Stimulated activated memory B cell treated with anti-CD40 and anti-IgM and Interleukin-4, amounts not matched to agents 10 μg/mL and 1 μg/mL and 100 μg/mL, for 72 hours (primary cell): Measurements from ENCODE around the gene SLC12A8.

Experiments used
- ATAC-seq: fragments of 150-1000 bp; cut with Tn5 transposase; 2 replicates; pipeline ENCODE4 v1.10.0; 2021
- H3K27ac Mint-ChIP-seq: one replicate; pipeline ENCODE4 v1.8.0; 2022; ENCODE audit warnings: mild to moderate bottlenecking, mixed read lengths
- H3K27me3 Mint-ChIP-seq: one replicate; pipeline ENCODE4 v1.8.0; 2022; ENCODE audit warnings: mixed read lengths
- H3K36me3 Mint-ChIP-seq: one replicate; pipeline ENCODE4 v1.8.0; 2022; ENCODE audit warnings: mixed read lengths
- H3K4me1 Mint-ChIP-seq: one replicate; pipeline ENCODE4 v1.8.0; 2022; ENCODE audit warnings: mixed read lengths
- H3K4me3 Mint-ChIP-seq: one replicate; pipeline ENCODE4 v1.8.0; 2022; ENCODE audit warnings: mild to moderate bottlenecking, moderate library complexity, mixed read lengths
- H3K9me3 Mint-ChIP-seq: one replicate; pipeline ENCODE4 v1.8.0; 2022; ENCODE audit warnings: mixed read lengths

SLC12A8 gene

DNA sequence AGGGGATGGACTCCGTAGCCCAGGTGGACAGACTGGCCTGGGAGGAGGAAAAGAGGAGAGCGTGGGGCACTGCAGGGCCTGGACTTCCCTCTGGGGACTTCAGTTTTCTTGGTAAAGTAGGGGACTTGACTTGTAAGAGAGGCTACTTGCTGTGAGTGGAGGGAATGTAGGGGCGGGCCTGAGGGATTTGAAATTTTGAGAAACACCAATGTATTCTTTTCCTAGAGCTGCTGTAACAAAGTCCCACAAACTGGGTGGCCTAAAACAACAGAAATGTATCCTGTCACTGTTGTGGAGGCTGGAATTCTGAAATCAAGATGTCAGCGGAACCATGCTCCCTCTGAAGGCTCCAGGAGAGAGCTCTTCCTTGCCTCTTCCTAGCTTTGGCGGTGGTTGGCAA is 150.9 kb downstream of the SLC12A8 start:
- no peaks in the 10 kb centered on the region for H3K4me1 Mint-ChIP-seq
- H3K4me3 Mint-ChIP-seq, result no peak overlapping the region
- no peak overlapping the region for H3K27ac Mint-ChIP-seq
- H3K36me3 Mint-ChIP-seq, result no peaks in the 10 kb centered on the region
- H3K9me3 Mint-ChIP-seq, result no peaks in the 10 kb centered on the region
- ATAC-seq, result no peak
- H3K27me3 Mint-ChIP-seq, result peaks cover 19% of the 10 kb centered on the region

DNA sequence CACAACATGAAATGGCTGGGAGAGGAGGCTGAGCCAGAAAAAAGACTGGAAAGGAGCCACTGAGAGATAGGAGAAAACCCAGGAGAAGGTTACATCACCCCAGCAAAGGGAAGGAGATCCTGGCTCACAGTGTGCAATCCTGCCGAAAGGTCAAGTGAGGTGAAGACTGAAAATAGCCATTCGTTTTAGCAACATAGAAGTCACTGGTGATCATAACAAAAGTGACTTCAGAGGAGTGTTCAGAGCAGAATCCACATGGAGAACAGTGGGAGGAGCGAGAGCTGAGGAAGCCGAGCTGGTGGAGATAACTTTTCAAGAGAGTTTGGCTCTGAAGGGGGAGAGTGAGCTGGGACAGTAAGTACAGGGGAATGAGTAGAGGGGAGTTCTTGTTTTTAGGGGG is 151.4 kb downstream of the SLC12A8 start:
- peaks cover 19% of the 10 kb centered on the region for H3K27me3 Mint-ChIP-seq
- H3K36me3 Mint-ChIP-seq, result no peaks in the 10 kb centered on the region
- no peak overlapping the region for H3K27ac Mint-ChIP-seq
- H3K4me3 Mint-ChIP-seq, result no peak overlapping the region
- ATAC-seq, result no peak
- H3K4me1 Mint-ChIP-seq, result no peaks in the 10 kb centered on the region
- no peaks in the 10 kb centered on the region for H3K9me3 Mint-ChIP-seq

DNA sequence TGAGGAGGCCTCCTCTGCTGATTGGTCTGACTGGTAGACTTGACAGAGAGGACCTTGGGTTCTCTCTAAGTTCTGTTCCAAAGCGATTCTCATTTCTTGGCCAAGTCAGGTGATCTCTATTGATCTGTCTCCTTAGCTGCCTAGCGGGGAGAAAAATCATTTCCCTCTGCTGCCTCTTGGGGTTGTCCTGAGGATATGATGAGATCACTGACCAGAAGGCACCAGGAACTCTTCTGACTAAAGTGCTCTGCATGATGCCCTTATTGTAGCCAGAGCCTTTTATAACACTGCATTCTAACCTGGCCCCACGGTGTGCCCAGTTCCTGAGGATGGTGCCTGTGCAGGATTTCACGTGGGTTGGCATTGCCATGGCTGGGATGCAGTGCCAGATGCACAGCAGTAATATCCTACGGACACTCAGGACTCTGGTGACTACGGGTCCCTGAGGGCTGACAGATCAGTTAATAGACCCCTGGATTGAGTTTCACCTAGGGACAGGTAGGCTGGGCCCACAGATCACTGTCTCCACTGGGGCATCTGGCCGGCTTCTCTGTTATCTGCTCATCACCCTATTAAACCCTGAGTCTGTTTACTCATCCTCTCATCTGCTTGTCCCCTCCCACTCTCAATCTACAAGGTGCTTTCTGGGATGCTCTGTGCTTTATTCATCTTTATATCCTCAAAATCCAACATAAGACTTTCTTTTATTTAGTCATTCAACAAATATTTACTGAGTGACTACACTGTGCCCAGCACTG is 152.9 kb downstream of the SLC12A8 start:
- no peaks in the 10 kb centered on the region for H3K9me3 Mint-ChIP-seq
- no peak overlapping the region for H3K27ac Mint-ChIP-seq
- H3K4me3 Mint-ChIP-seq, result no peak overlapping the region
- peaks cover 19% of the 10 kb centered on the region for H3K27me3 Mint-ChIP-seq
- no peak for ATAC-seq
- H3K4me1 Mint-ChIP-seq, result peaks cover 5% of the 10 kb centered on the region
- no peaks in the 10 kb centered on the region for H3K36me3 Mint-ChIP-seq

DNA sequence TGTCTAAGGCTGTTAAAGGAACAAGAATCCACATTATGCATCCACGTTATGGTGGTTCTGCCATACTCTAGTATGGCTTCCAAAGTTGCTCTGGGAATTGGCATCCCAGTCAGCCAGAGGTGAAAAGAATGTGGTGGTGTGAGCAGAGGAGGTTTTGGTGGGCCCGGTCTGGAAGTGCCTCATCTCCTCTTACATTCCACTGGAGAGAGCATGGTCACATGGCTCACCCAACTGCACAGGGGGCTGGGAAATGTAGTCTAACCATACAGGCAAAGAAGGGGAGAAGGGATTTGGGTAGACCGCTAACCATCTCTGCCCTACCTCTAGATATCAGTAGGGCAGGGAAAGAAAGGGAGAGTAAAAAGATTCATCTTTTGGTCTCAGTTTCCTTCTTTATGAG is 153.6 kb downstream of the SLC12A8 start:
- H3K27me3 Mint-ChIP-seq, result peaks cover 19% of the 10 kb centered on the region
- no peaks in the 10 kb centered on the region for H3K9me3 Mint-ChIP-seq
- H3K36me3 Mint-ChIP-seq, result no peaks in the 10 kb centered on the region
- H3K4me1 Mint-ChIP-seq, result peaks cover 12% of the 10 kb centered on the region
- no peak overlapping the region for H3K27ac Mint-ChIP-seq
- no peak for ATAC-seq
- no peak overlapping the region for H3K4me3 Mint-ChIP-seq

DNA sequence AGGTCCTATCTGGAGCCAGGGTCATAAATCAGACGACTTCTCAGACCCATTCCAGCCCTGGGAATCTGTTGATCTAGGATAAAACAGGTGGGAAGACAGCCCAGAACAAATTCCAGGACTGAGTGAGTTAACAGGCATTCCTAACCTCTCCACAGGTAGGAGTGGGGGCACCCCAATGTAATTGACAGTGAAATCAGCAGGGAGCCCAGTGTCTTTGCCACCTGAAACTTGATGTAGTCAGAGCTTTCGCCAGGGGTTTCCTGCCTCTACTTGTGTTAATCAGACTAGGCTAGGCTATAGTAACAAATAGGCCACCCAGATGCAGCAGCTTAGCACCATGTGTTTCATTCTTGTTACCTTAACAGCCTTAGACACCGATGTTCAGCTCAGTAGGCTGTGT is 154.0 kb downstream of the SLC12A8 start:
- Mint-ChIP-seq H3K36me3 (no peaks in the 10 kb centered on the region), H3K9me3 (no peaks in the 10 kb centered on the region), H3K4me3 (no peak overlapping the region), H3K4me1 (peaks cover 16% of the 10 kb centered on the region), H3K27me3 (peaks cover 19% of the 10 kb centered on the region), H3K27ac (no peak overlapping the region)
- ATAC-seq, result no peak

DNA sequence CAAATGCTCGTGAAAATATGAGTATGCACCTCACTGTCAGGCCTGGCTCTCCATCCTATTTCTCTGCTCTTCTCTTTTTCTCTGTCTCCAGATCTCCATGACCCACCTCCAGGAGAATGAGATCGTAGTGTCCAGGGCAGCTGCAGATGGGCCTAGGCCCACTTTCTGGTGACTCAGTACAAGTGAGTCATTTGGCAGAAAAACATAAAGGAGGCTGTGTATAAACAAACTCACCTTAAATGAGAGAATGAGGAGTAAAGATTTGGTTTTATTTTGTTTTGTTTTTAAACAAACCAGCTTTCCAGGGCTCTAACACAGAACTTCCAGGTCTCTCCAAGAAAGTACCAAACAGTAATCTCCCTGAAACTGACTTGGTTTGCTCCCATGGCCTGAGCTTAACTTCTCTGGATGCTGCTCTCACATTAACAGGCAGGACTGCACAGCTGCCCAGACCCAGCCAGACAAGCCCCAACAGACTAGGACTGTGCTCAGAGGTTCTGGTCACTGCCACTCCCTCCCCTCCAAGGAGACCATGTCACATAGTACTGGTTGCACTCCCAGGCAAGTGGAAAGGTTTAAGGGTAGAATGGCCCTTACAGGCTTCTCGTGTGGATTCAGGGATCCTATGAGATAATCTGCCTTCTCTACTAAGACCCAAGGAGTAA is 155.2 kb downstream of the SLC12A8 start:
- H3K27ac Mint-ChIP-seq, result no peak overlapping the region
- ATAC-seq, result no peak
- no peaks in the 10 kb centered on the region for H3K9me3 Mint-ChIP-seq
- no peak overlapping the region for H3K4me3 Mint-ChIP-seq
- H3K27me3 Mint-ChIP-seq, result peaks cover 19% of the 10 kb centered on the region
- H3K36me3 Mint-ChIP-seq, result no peaks in the 10 kb centered on the region
- H3K4me1 Mint-ChIP-seq, result peaks cover 28% of the 10 kb centered on the region

DNA sequence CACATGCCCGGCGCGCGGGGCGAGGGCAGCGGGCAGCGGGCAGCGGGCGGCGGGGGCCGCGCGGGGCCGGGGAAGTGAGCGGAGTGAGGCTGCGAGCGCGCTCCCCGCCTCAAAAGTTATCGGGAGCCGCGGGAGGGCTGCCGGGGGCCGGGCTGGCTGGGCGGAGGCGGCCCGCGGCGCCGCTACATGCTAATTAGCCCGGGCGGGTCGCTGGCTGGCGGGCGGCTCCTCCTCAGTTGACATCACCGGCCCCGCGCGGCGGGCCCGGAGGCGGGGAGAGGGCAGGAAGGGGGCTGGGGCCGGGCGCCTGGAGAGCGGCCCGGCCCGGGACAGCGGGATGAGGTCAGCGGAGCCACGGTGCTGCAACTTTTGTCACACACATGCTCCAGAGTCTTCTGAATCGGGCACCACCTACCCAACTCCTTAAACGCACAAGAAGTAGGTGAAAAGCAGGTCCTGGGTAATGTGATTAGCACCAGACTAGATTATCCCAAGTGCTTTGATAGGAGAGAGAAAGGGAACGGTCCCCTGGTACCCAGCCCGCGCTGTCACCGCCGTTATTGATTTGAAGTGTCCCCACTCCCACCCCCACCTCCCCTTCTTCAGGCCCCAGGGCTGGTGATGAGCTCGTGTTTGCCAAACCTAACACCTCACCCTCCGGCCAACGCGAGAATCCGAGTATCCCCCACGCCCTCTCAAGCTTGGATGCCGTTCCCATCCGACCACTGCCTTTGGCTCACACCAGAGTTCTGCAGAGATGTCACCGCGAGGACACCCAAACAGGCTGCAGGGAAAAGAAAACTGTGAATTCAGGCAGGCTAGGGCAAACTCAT is 156.4 kb downstream of the SLC12A8 start, which contains the start of gene HEG1:
TSS of gene HEG1 (minus strand) at position 85 of the 833 bp plus-strand sequence. CDS start 107 bp downstream, outside the sequence.
- Mint-ChIP-seq H3K36me3 (no peaks in the 10 kb centered on the region), H3K4me1 (peaks cover 39% of the 10 kb centered on the region), H3K27ac (peak within 1 kb of the TSS; percentile 85), H3K4me3 (peak within 1 kb of the TSS; percentile 89), H3K9me3 (no peaks in the 10 kb centered on the region), H3K27me3 (peaks cover 13% of the 10 kb centered on the region)
- ATAC-seq, result peak; percentile 83

DNA sequence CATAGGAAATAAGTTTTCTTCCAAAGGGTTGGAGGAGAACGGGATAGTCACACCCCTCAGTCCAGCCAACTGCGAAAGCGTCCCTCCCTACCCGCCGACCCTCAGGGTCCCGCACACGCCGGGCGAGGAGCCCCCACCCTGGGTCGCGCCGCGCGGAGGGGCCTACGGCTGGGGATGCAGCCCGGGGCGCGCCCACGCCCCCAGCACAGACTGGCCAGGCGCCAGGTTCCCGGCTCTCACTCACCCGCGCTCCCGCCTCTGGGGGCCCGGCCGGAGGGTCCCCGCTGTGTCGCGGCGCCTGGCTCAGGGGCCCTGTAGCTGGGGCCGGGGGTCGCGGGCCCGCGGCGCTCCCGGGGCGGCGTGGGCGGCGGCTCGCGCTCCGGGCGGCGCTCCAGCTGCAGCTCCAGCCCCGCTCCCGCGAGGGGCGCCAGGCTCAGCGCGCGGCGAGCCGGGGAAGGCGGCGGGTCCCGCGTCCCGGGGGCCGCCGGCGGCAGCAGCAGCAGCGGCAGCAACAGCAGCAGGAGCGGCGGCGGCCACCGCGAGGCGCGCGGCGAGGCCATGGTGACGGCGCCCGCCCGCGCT is 157.1 kb downstream of the SLC12A8 start:
- peaks cover 43% of the 10 kb centered on the region for H3K4me1 Mint-ChIP-seq
- peak; percentile 61 for ATAC-seq
- H3K36me3 Mint-ChIP-seq, result peaks cover 3% of the 10 kb centered on the region
- no peaks in the 10 kb centered on the region for H3K9me3 Mint-ChIP-seq
- H3K27me3 Mint-ChIP-seq, result peaks cover 6% of the 10 kb centered on the region
- H3K27ac Mint-ChIP-seq, result peak overlapping the region; percentile 85
- H3K4me3 Mint-ChIP-seq, result peak overlapping the region; percentile 89

DNA sequence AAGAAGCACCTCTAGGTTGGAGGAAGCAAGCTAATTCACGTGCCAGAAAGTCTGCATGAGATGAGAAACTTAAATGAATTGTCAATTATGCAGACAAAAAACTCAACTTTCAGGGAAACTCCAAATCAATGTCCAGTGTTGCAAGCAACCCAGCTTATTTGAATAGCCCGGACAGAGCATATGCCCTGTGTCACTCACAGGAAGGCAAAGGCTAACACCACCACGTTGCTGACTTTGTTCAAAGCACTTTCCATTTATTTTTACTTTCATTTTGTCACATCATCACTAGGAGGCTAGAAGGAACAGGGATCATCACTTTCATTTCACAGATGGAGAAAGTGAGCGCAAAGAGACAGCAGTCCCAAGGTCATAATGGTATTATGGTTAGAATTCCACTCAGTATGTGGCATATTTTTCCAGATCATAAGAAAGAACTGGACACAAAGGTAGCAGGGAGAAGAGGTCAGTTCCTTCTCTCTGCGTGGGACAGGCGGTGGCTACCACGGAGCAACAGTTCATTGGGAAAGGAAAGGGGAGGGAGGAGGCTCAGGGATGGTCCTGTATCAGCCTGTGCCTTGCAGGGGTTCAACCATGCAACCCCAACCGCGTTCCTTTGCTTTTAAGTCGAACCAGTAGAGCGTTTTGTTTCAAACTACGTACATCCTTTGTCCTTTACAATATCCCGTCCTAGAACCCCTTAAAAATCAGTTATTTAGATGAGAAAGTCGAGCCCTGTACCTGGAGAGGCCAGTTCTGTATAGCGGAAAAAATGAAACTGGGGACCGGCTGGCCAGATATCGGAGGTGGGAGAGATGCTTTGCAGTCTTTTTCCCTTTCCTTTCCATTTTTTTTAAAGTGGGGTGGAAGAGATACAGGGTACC is 157.9 kb downstream of the SLC12A8 start:
- Mint-ChIP-seq H3K9me3 (no peaks in the 10 kb centered on the region), H3K36me3 (peaks cover 6% of the 10 kb centered on the region), H3K4me1 (peaks cover 47% of the 10 kb centered on the region), H3K4me3 (peak overlapping the region; percentile 89), H3K27me3 (no peaks in the 10 kb centered on the region), H3K27ac (peak overlapping the region; percentile 85)
- peak; percentile 31 for ATAC-seq

DNA sequence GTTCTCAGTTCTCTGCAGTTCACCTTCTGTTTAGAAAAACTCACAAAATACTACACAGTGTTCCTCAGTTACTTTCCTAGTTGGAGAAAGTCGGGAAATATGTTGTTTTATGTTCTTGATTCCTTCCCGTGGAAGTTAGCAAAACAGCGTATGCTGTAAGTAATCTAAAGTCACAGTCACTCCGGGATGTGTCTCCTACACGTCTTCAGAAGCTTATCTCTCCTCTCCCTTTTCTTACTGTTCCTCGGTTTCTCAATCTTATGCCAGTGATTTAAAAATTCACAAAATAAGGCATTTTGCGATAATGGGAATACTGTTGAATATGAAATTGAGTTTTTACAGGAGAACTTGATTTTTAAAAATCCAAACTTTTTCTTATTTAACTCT is 158.5 kb downstream of the SLC12A8 start:
- Mint-ChIP-seq H3K27me3 (no peaks in the 10 kb centered on the region), H3K36me3 (peaks cover 6% of the 10 kb centered on the region), H3K27ac (peak overlapping the region; percentile 85), H3K9me3 (no peaks in the 10 kb centered on the region), H3K4me3 (peak overlapping the region; percentile 89), H3K4me1 (peaks cover 52% of the 10 kb centered on the region)
- ATAC-seq, result no peak

DNA sequence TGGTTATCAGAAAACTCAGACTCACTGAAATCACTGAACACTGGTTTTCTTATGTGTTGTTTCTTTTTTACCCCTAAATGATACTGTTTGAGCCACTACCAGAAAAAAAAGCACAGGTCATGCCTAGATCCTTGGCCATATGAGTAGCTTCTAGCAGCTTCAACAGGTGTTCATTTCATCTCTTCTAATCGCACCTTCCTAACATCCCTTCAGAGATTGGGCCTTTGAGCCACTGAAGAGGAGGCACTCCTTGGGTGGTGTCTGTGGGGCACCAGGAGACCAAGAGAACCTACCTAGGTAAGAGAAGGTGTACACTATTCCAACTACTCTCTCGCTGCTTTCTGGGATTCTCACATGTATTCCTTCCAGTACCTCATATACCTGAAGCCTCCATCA is 159.2 kb downstream of the SLC12A8 start:
- peaks cover 52% of the 10 kb centered on the region for H3K4me1 Mint-ChIP-seq
- no peaks in the 10 kb centered on the region for H3K9me3 Mint-ChIP-seq
- ATAC-seq, result no peak
- H3K36me3 Mint-ChIP-seq, result peaks cover 6% of the 10 kb centered on the region
- H3K4me3 Mint-ChIP-seq, result peak overlapping the region; percentile 30
- peak overlapping the region; percentile 85 for H3K27ac Mint-ChIP-seq
- no peaks in the 10 kb centered on the region for H3K27me3 Mint-ChIP-seq

DNA sequence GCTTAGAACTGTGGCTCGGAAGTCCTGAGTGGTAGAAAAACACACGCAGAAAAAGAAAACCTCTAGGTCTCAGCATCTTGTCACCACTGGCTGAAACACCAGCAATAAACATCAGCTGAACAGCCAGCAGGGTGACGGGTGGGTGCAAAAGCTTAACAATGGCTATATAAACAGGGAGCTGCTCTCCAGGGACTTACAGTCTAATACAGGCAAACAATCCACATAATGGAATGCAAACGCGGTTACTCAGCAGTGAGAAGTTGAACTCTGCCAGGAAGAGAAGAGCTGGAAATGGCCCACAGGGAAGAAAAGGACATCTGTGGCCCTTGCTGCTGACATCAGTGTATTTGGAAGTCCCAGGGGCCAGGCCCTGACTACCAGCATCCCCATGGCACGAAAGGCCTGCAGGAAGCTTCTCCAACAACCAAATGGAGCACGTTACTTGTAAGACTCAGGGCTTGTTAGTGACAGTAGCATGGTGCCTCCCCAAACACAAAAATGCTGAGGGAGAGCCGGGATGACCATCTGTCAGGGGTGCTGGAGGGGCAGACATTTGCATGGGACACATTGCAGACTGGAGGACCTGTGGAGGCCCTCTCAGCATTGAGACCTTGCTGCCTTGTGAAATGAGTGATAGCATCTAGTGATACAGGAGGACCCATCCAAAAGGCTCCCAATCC is 159.8 kb downstream of the SLC12A8 start:
- no peaks in the 10 kb centered on the region for H3K9me3 Mint-ChIP-seq
- H3K4me1 Mint-ChIP-seq, result peaks cover 55% of the 10 kb centered on the region
- H3K4me3 Mint-ChIP-seq, result peak overlapping the region; percentile 69
- H3K27me3 Mint-ChIP-seq, result no peaks in the 10 kb centered on the region
- H3K36me3 Mint-ChIP-seq, result peaks cover 9% of the 10 kb centered on the region
- ATAC-seq, result no peak
- H3K27ac Mint-ChIP-seq, result peak overlapping the region; percentile 85

DNA sequence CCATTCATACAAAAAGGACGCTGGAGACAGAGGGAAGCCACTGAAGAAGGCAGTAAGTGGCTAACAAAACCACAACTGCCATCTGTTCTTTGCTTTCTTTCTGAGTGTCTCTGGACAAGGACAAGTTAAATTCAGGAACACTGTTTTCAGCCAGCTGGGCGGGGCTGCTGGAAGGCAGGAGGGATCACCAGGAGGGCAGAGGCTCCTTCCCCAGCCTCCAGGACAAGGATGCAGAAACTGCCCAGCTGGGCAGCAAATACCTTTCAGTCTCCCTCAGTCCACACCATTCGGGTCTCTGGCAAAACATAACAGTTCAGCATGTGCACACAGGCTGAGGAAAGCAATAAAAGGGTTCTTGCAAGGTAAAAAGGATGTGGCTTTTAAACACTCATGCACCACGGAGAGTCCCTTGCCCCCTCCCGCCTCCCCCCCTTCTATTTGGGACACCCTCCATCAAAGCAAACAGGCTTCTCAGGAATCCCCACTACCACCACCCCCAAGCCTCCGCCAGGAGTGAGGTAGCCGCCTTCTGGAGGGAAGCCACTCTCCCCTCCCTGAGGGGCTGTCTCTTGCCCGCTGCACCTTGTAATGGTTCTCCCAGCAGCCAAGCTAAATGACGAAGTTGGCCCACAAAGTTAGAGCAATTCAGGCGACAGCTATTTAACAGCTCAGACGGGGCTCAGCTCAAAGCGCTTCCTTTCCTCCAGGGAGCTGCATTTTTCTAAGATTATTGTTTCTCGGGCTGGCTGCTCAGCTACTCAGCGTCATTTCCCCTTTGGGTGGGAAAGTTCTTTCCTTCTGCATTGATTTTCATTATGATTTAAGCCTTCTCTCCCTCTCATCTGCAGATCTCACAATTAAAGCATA is 160.6 kb downstream of the SLC12A8 start:
- Mint-ChIP-seq H3K27ac (peak overlapping the region; percentile 85), H3K4me1 (peaks cover 58% of the 10 kb centered on the region), H3K9me3 (no peaks in the 10 kb centered on the region), H3K36me3 (peaks cover 12% of the 10 kb centered on the region), H3K4me3 (peak overlapping the region; percentile 69), H3K27me3 (no peaks in the 10 kb centered on the region)
- ATAC-seq, result peak; percentile 49
